HepG2 (cell line): Measurements from ENCODE around the gene LLGL2. TPM values are rescaled to one million over a fixed set of nuclear protein-coding genes. Genes with fewer than 3 reads are reported as not detected.

Experiments
- ATAC-seq: fragments of 200-7000 bp; cut with Tn5 transposase; 3 replicates; pipeline ENCODE4 v1.9.1; 2020; ENCODE audit warnings: mild to moderate bottlenecking, moderate library complexity
- BruUV-seq: library from RNA; stranded (reverse); fragments of 400-500 nt; replicated peaks from 2 replicates; lab custom pipeline; 2021; lab: Mats Ljungman, UMichigan
- CTCF ChIA-PET: fragments of 300-600 bp; formaldehyde crosslinking; extraction: SDS; loops from one replicate; lab custom pipeline; 2021; ENCODE audit warnings: low total read pairs, inconsistent platforms, low intra/inter-chr PET ratio; lab: Yijun Ruan, JAX
- POLR2A ChIA-PET: fragments of 350-600 bp; sonication (Branson Sonifier 250); formaldehyde crosslinking; loops from one replicate; lab custom pipeline; 2020; ENCODE audit warnings: antibody characterized with exemption, inconsistent platforms; lab: Yijun Ruan, JAX
- DNase-seq: peaks from one replicate; pipeline ENCODE4 v3.0.0-alpha.2; 2015; ENCODE audit warnings: low spot score
- FAIRE-seq: peaks from 3 replicates; lab custom pipeline; 2011; peaks lifted over from hg19 to GRCh38; lab: Jason Lieb, UNC
- H2AFZ ChIP-seq: one replicate; pipeline ENCODE4 v1.6.1; 2011; ENCODE audit warnings: low read length, inconsistent platforms
- H3K27ac ChIP-seq: fragments of 300-600 bp; 3 replicates; pipeline ENCODE4 v1.8.0; 2011; ENCODE audit warnings: mixed run types, mild to moderate bottlenecking, mixed read lengths, low read length, inconsistent platforms; ENCODE audit not compliant: insufficient read depth; ENCODE audit errors: extremely low read length
- H3K27me3 ChIP-seq, 2 experiments: fragments of 200-600 bp in 1 of 2; 2 replicates in 1 of 2; 3 replicates in 1 of 2; pipeline versions ENCODE4 v1.6.0 to v1.8.0; 2011; ENCODE audit warnings: low read length in 2 of 2, mild to moderate bottlenecking in 2 of 2, moderate library complexity in 2 of 2, inconsistent platforms in 1 of 2; ENCODE audit not compliant: insufficient read depth in 2 of 2, control insufficient read depth in 1 of 2
- H3K36me3 ChIP-seq, 2 experiments: fragments of 200-600 bp in 1 of 2; replicated peaks in 1 of 2; 2 replicates in 1 of 2; 3 replicates in 1 of 2; pipeline versions ENCODE4 v1.5.1 to v1.8.0; 2011; ENCODE audit warnings: low read length in 2 of 2, inconsistent platforms in 1 of 2; ENCODE audit not compliant: insufficient read depth in 2 of 2, control insufficient read depth in 1 of 2
- H3K4me1 ChIP-seq: 2 replicates; pipeline ENCODE4 v1.5.1; 2012; ENCODE audit warnings: low read length, inconsistent platforms; ENCODE audit not compliant: insufficient read depth
- H3K4me2 ChIP-seq: 2 replicates; pipeline ENCODE4 v1.6.0; 2011; ENCODE audit warnings: low read depth, low read length, inconsistent platforms
- H3K4me3 ChIP-seq, 3 experiments: fragments of 200-600 bp in 1 of 3; sonication (generic), shearing (Covaris generic) in 1 of 3; replicated peaks in 1 of 3; 2 replicates each; pipeline ENCODE4 v1.5.1; 2011 to 2016; ENCODE audit warnings: low read length in 3 of 3, inconsistent platforms in 2 of 3, low read depth in 2 of 3, mild to moderate bottlenecking in 2 of 3, control low read depth in 1 of 3, mixed read lengths in 1 of 3; ENCODE audit not compliant: insufficient read depth in 1 of 3
- H3K79me2 ChIP-seq: one replicate; pipeline ENCODE4 v1.6.1; 2011; ENCODE audit warnings: low read length, inconsistent platforms; ENCODE audit not compliant: insufficient read depth
- H3K9ac ChIP-seq: 2 replicates; pipeline ENCODE4 v1.6.0; 2011; ENCODE audit warnings: mild to moderate bottlenecking, low read depth, low read length, inconsistent platforms; ENCODE audit not compliant: insufficient read depth
- H3K9me3 ChIP-seq: 2 replicates; pipeline ENCODE4 v1.5.1; 2012; ENCODE audit warnings: mild to moderate bottlenecking, low read length
- H4K20me1 ChIP-seq: 2 replicates; pipeline ENCODE4 v1.6.0; 2011; ENCODE audit warnings: inconsistent platforms, mild to moderate bottlenecking, low read length, moderate library complexity; ENCODE audit not compliant: insufficient read depth
- CEBPB ChIP-seq: IDR thresholded peaks from 2 replicates; pipeline ENCODE4 v1.6.1; 2011; ENCODE audit warnings: low read depth, low read length, improper control_type of control experiment, borderline replicate concordance
- GATAD2A ChIP-seq: IDR thresholded peaks from 2 replicates; pipeline ENCODE4 v1.6.1; 2016
- GLI4 ChIP-seq: sonication (generic); formaldehyde crosslinking; IDR thresholded peaks from 2 replicates; pipeline ENCODE4 v1.5.1; 2020; ENCODE audit warnings: missing genetic modification reagents, mild to moderate bottlenecking, moderate library complexity, borderline replicate concordance
- KDM5A ChIP-seq: fragments of 200-600 bp; sonication (generic); IDR thresholded peaks from 2 replicates; pipeline ENCODE4 v1.7.0; 2018; ENCODE audit warnings: antibody characterized with exemption, mild to moderate bottlenecking, low read length, borderline replicate concordance
- KLF16 ChIP-seq, 2 experiments: sonication (generic) in 1 of 2; formaldehyde crosslinking in 1 of 2; IDR thresholded peaks; 2 replicates each; pipeline versions ENCODE4 v1.6.1 to v1.8.0; 2016 to 2023; ENCODE audit warnings: missing genetic modification reagents in 2 of 2, missing compliant biosample characterization in 1 of 2
- MED8 ChIP-seq: sonication (generic); formaldehyde crosslinking; IDR thresholded peaks from 2 replicates; pipeline ENCODE4 v1.8.1; 2023; ENCODE audit warnings: mild to moderate bottlenecking, missing genetic modification reagents; ENCODE audit not compliant: insufficient replicate concordance
- MTF2 ChIP-seq: sonication (generic); formaldehyde crosslinking; IDR thresholded peaks from 2 replicates; pipeline ENCODE4 v1.5.0; 2020; ENCODE audit warnings: missing genetic modification reagents, borderline replicate concordance
- NFIC ChIP-seq: IDR thresholded peaks from 2 replicates; pipeline ENCODE4 v1.6.1; 2012; ENCODE audit warnings: mild to moderate bottlenecking, low read length, inconsistent platforms
- ZBTB8A ChIP-seq: sonication (generic); formaldehyde crosslinking; IDR thresholded peaks from 2 replicates; pipeline ENCODE4 v1.4.0; 2020; ENCODE audit warnings: mild to moderate bottlenecking, low read depth, missing genetic modification reagents, borderline replicate concordance
- ZSCAN25 ChIP-seq: sonication (generic); formaldehyde crosslinking; IDR thresholded peaks from 2 replicates; pipeline ENCODE4 v1.8.0; 2022; ENCODE audit warnings: mild to moderate bottlenecking, missing genetic modification reagents
- WGBS: methylation state at CpG from one replicate; pipeline ENCODE4 v1.1.6; 2017; ENCODE audit warnings: low lambda C conversion rate; 5-methylcytosine and 5-hydroxymethylcytosine counted together
- in situ Hi-C: cut with HindIII; loops from 2 replicates; pipeline ENCODE4 v1.10.0; 2017; ENCODE audit warnings: low pct_unique_long_range_greater_than_20kb; ENCODE audit not compliant: extremely low pct_ligation_motif_present
- intact Hi-C: fragments of 100-400 bp; cut with micrococcal nuclease; formaldehyde crosslinking; loops from one replicate; pipeline ENCODE4 v1.10.0; 2022; ENCODE audit not compliant: unreplicated experiment
- polyA plus RNA-seq, 8 experiments: library from polyadenylated mRNA; depleted of rRNA in 3 of 8; stranded (reverse) in 7 of 8; unstranded in 1 of 8; fragments of >200 nt; fragmentation: Illumina TruSeq in 4 of 8; extraction: Trizol in 4 of 8; gene quantifications; 2 replicates each; pipeline versions ENCODE4 v1.2.1 to v1.2.3, GENCODE V29; 2011 to 2016; ENCODE audit warnings: low read depth in 4 of 8, missing spikeins in 1 of 8, mixed read lengths in 1 of 8; ENCODE audit not compliant: insufficient read depth in 1 of 8
- total RNA-seq, 5 experiments: library from RNA; depleted of rRNA; stranded (reverse); fragments of >200 nt; fragmentation: Illumina TruSeq; extraction: Trizol; gene quantifications; 2 replicates each; pipeline ENCODE4 v1.2.3, GENCODE V29; 2016; ENCODE audit warnings: low read depth in 1 of 5
- TF ChIP-seq, protein P1 (sequence below): sonication (generic); formaldehyde crosslinking; IDR thresholded peaks from 2 replicates; pipeline ENCODE4 v1.5.0; 2020; ENCODE audit warnings: missing genetic modification reagents, mild to moderate bottlenecking, borderline replicate concordance
- TF ChIP-seq, protein P2 (sequence below): IDR thresholded peaks from 2 replicates; pipeline ENCODE4 v1.6.1; 2012; ENCODE audit warnings: low read depth, low read length, improper control_type of control experiment
- TF ChIP-seq, protein P3 (sequence below): sonication (generic); formaldehyde crosslinking; IDR thresholded peaks from 2 replicates; pipeline ENCODE4 v1.5.0; 2020; ENCODE audit warnings: mild to moderate bottlenecking, missing genetic modification reagents, borderline replicate concordance
- TF ChIP-seq, protein P4 (sequence below): IDR thresholded peaks from 2 replicates; pipeline ENCODE4 v1.6.1; 2018; ENCODE audit warnings: missing genetic modification reagents, mild to moderate bottlenecking, missing compliant biosample characterization

The LLGL2 gene
- total and polyA plus RNA-seq, 2 of the 13 experiments (the other 11 are each of a cell fraction or from before 2014, with no cell fraction given) = 83.0 to 86.7 TPM

DNA sequence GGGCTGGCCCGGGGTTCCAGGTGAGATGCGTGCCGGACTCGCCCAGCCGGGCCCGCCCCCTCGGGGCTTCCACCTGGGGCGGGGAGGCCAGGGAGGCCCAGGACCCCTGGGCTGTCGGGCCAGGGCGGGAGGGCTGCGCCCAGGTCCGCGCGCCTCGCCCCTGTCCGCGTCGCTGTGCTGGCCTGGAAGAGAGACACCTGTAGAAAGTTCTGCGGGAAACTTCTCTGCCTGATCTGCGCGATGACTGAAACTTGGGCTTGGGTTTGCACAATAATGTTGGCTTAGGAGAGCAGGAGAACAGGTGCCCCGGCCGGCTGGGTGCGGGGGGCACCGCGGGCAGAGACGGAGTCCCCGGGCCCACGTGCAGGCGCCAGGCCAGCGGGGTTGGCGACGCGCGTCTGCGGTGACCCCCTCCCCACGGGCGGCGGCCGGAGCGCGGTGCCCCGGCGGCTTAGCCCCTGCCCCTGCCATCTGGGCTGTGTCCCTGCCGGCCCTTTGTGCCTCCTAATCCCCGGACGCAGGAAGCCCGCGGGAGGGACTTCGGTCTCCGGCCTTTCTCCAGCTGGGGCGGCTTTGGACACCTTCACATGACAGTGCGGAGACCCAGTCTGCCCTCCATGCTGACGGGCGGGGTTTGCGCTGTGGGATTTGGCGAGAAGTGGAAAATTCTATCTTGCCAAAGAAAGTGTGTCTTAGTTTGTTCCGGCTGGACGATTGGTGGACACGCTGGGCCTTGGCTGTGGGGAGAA lies 483 bp downstream of the LLGL2 start:
- TSS peak; percentile 52 for BruUV-seq
- peaks cover 21% of the 10 kb centered on the region for H3K4me1 ChIP-seq
- peak overlapping the region; percentile 80 to 95 (median 85) for H3K4me3 ChIP-seq
- peak overlapping the region; percentile 63 for H3K9ac ChIP-seq
- H3K27me3 ChIP-seq = no peaks in the 10 kb centered on the region
- intact Hi-C loops = loop anchor here (1.0 to 5.0 kb wide), 3 partner anchors 9 to 61 kb away; partner anchors contain the start of gene MYO15B
- no peak overlapping the region for H2AFZ ChIP-seq
- FAIRE-seq = no peak
- H3K36me3 ChIP-seq = peaks cover 1 to 24% of the 10 kb centered on the region in 2 experiments; a peak in 3 of 5 replicates
- peaks cover 20% of the 10 kb centered on the region for H3K79me2 ChIP-seq
- H3K9me3 ChIP-seq = no peaks in the 10 kb centered on the region
- peak; percentile 69 for ATAC-seq
- peak overlapping the region; percentile 72 for H3K27ac ChIP-seq
- CTCF ChIA-PET = interaction anchor here (0.9 to 2.7 kb wide), 4 partner anchors 10 to 100 kb away, joined by 4 to 26 read pairs (median 8); partner anchors contain the start of genes CASKIN2 and TSEN54
- POLR2A ChIA-PET = interaction anchor here (0.5 to 3.0 kb wide), 29 partner anchors 9 to 253 kb away, joined by 3 to 29 read pairs (median 5); partner anchors contain the start of genes TMEM94 and TSEN54
- in situ Hi-C loops = no loop called here
- 1% methylated on average over 27 of the region's 60 CpGs for WGBS
- H4K20me1 ChIP-seq = peaks cover 6% of the 10 kb centered on the region; the same call in 1 of the 2 replicates
- H3K4me2 ChIP-seq = peak overlapping the region; percentile 82
- peak; percentile 54 for DNase-seq
- TF ChIP-seq NFIC (no peak), ZBTB8A (no peak), MTF2 (CRISPR knock-in tag) (no peak), KDM5A (no peak), MED8 (no peak), GATAD2A (CRISPR knock-in tag) (no peak), CEBPB (peak; percentile 39; the same call in 1 of the 2 replicates), ZSCAN25 (CRISPR knock-in tag) (no peak), GLI4 (CRISPR knock-in tag) (peak; percentile 69; the same call in 1 of the 2 replicates), KLF16 (CRISPR knock-in tag; IDR thresholded peaks at IDR 0.05) (0 out of 4 replicates have a peak, but pooled peaks of 1 of the 2 experiments have one; percentile 28)
- TF ChIP-seq, protein P1, sequence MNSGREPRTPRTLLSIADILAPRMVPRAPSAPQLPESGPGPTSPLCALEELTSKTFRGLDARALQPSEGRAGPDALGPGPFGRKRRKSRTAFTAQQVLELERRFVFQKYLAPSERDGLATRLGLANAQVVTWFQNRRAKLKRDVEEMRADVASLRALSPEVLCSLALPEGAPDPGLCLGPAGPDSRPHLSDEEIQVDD (CRISPR knock-in tag) = 0 out of 2 replicates have a peak, but pooled peaks have one; percentile 60
- TF ChIP-seq, protein P2, sequence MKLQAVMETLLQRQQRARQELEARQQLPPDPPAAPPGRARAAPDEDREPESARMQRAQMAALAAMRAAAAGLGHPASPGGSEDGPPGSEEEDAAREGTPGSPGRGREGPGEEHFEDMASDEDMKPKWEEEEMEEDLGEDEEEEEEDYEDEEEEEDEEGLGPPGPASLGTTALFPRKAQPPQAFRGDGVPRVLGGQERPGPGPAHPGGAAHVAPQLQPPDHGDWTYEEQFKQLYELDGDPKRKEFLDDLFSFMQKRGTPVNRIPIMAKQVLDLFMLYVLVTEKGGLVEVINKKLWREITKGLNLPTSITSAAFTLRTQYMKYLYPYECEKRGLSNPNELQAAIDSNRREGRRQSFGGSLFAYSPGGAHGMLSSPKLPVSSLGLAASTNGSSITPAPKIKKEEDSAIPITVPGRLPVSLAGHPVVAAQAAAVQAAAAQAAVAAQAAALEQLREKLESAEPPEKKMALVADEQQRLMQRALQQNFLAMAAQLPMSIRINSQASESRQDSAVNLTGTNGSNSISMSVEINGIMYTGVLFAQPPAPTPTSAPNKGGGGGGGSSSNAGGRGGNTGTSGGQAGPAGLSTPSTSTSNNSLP = no peak
- TF ChIP-seq, protein P3, sequence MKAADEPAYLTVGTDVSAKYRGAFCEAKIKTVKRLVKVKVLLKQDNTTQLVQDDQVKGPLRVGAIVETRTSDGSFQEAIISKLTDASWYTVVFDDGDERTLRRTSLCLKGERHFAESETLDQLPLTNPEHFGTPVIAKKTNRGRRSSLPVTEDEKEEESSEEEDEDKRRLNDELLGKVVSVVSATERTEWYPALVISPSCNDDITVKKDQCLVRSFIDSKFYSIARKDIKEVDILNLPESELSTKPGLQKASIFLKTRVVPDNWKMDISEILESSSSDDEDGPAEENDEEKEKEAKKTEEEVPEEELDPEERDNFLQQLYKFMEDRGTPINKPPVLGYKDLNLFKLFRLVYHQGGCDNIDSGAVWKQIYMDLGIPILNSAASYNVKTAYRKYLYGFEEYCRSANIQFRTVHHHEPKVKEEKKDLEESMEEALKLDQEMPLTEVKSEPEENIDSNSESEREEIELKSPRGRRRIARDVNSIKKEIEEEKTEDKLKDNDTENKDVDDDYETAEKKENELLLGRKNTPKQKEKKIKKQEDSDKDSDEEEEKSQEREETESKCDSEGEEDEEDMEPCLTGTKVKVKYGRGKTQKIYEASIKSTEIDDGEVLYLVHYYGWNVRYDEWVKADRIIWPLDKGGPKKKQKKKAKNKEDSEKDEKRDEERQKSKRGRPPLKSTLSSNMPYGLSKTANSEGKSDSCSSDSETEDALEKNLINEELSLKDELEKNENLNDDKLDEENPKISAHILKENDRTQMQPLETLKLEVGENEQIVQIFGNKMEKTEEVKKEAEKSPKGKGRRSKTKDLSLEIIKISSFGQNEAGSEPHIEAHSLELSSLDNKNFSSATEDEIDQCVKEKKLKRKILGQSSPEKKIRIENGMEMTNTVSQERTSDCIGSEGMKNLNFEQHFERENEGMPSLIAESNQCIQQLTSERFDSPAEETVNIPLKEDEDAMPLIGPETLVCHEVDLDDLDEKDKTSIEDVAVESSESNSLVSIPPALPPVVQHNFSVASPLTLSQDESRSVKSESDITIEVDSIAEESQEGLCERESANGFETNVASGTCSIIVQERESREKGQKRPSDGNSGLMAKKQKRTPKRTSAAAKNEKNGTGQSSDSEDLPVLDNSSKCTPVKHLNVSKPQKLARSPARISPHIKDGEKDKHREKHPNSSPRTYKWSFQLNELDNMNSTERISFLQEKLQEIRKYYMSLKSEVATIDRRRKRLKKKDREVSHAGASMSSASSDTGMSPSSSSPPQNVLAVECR (CRISPR knock-in tag) = peak; percentile 69; the same call in 1 of the 2 replicates
- TF ChIP-seq, protein P4, sequence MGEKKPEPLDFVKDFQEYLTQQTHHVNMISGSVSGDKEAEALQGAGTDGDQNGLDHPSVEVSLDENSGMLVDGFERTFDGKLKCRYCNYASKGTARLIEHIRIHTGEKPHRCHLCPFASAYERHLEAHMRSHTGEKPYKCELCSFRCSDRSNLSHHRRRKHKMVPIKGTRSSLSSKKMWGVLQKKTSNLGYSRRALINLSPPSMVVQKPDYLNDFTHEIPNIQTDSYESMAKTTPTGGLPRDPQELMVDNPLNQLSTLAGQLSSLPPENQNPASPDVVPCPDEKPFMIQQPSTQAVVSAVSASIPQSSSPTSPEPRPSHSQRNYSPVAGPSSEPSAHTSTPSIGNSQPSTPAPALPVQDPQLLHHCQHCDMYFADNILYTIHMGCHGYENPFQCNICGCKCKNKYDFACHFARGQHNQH (CRISPR knock-in tag) = 0 out of 2 replicates have a peak, but pooled peaks have one; percentile 41
